Measurements from ENCODE around the gene DENR.
"Not testable (repeated sequence)": the region's sequence is repeated elsewhere in the genome, so short reads cannot be mapped to it uniquely, and the experiment has no call there.

DENR gene

GRCh38 chr12:122793685-122794106, 41.1 kb downstream of the DENR start:
- H3K4me3 ChIP-seq (ENCODE audit: low read depth, low read length), result no peak overlapping the region
- peak; percentile 47; the same call in 1 of the 2 replicates for TF ChIP-seq CTCF (IDR thresholded peaks at IDR 0.05; ENCODE audit: borderline replicate concordance, insufficient read depth, low read depth, low read length)

- no peak overlapping the region for H3K4me3 ChIP-seq (ENCODE audit: low read depth, low read length)
- TF ChIP-seq CTCF (IDR thresholded peaks at IDR 0.05; ENCODE audit: borderline replicate concordance, insufficient read depth, low read depth, low read length), result no peak
Measured at GRCh38 chr12:122795807-122796206, 43.2 kb downstream of the DENR start.

GRCh38 chr12:122799641-122800243, 47.1 kb downstream of the DENR start:
- no peak overlapping the region for H3K4me3 ChIP-seq (ENCODE audit: low read depth, low read length)
- TF ChIP-seq CTCF (IDR thresholded peaks at IDR 0.05; ENCODE audit: borderline replicate concordance, insufficient read depth, low read depth, low read length), result no peak

- TF ChIP-seq CTCF (IDR thresholded peaks at IDR 0.05; ENCODE audit: borderline replicate concordance, insufficient read depth, low read depth, low read length), result no peak
- H3K4me3 ChIP-seq (ENCODE audit: low read depth, low read length), result no peak overlapping the region
Measured at GRCh38 chr12:122803937-122804336, 51.3 kb downstream of the DENR start.

GRCh38 chr12:122804957-122805356, 52.3 kb downstream of the DENR start:
- H3K4me3 ChIP-seq (ENCODE audit: low read depth, low read length), result not testable (repeated sequence)

- TF ChIP-seq CTCF (IDR thresholded peaks at IDR 0.05; ENCODE audit: borderline replicate concordance, insufficient read depth, low read depth, low read length), result no peak
- no peak overlapping the region for H3K4me3 ChIP-seq (ENCODE audit: low read depth, low read length)
Measured at GRCh38 chr12:122807651-122808050, 55.0 kb downstream of the DENR start.

- no peak overlapping the region for H3K4me3 ChIP-seq (ENCODE audit: low read depth, low read length)
- no peak for TF ChIP-seq CTCF (IDR thresholded peaks at IDR 0.05; ENCODE audit: borderline replicate concordance, insufficient read depth, low read depth, low read length)
Measured at GRCh38 chr12:122811777-122812176, 59.2 kb downstream of the DENR start.

- H3K4me3 ChIP-seq (ENCODE audit: low read depth, low read length), result no peak overlapping the region
- TF ChIP-seq CTCF (IDR thresholded peaks at IDR 0.05; ENCODE audit: borderline replicate concordance, insufficient read depth, low read depth, low read length), result no peak
Measured at GRCh38 chr12:122813310-122813713, 60.7 kb downstream of the DENR start.
